ENCODE data around the gene RNF220.

GRCh38 chr1:44685218-44685617, 280.2 kb downstream of the RNF220 start:
- no peak for TF ChIP-seq ETV6 (CRISPR knock-in tag; IDR thresholded peaks at IDR 0.05)
- TF ChIP-seq ZBTB43 (CRISPR knock-in tag; IDR thresholded peaks at IDR 0.05): no peak
- TF ChIP-seq SMAD3 (CRISPR knock-in tag; IDR thresholded peaks at IDR 0.05; ENCODE audit: borderline replicate concordance): no peak
- TF ChIP-seq ATF2 (CRISPR knock-in tag; IDR thresholded peaks at IDR 0.05; ENCODE audit: borderline replicate concordance, low read depth): no peak
- no peak for TF ChIP-seq ZNF138 (CRISPR knock-in tag; conservative IDR thresholded peaks at IDR 0.05)
- no peak for TF ChIP-seq CTCF (IDR thresholded peaks at IDR 0.05)
- TF ChIP-seq JUN (CRISPR knock-in tag; IDR thresholded peaks at IDR 0.05): no peak
- no peak for TF ChIP-seq SP1 (CRISPR knock-in tag; conservative IDR thresholded peaks at IDR 0.05)
- no peak for TF ChIP-seq ESRRA (CRISPR knock-in tag; IDR thresholded peaks at IDR 0.05; ENCODE audit: borderline replicate concordance)
- no peak for TF ChIP-seq JAZF1 (CRISPR knock-in tag; IDR thresholded peaks at IDR 0.05)
- TF ChIP-seq NFE2L1 (CRISPR knock-in tag; IDR thresholded peaks at IDR 0.05): no peak
- no peak for TF ChIP-seq TCF7 (CRISPR knock-in tag; IDR thresholded peaks at IDR 0.05; ENCODE audit: low read depth)
- no peak for TF ChIP-seq NFYB (CRISPR knock-in tag; conservative IDR thresholded peaks at IDR 0.05; ENCODE audit: low read depth)
- no peak for TF ChIP-seq ZNF512 (CRISPR knock-in tag; IDR thresholded peaks at IDR 0.05; ENCODE audit: borderline replicate concordance)

Data from WTC11 (cell line).